AG10803 (cell line): Measurements from ENCODE around the gene CDX2.

Source experiments
- DNase-seq: peaks from one replicate; pipeline ENCODE4 v3.0.0; 2010; ENCODE audit warnings: low read depth
- H3K4me3 ChIP-seq: 2 replicates; pipeline ENCODE4 v1.5.1; 2011; ENCODE audit warnings: mild to moderate bottlenecking, low read length, control low read depth
- CTCF ChIP-seq: conservative IDR thresholded peaks from 2 replicates; pipeline ENCODE4 v1.5.1; 2011; ENCODE audit warnings: mild to moderate bottlenecking, low read length, control low read depth, inconsistent platforms

The CDX2 gene

GRCh38 chr13:27942972-27943371 is 26.1 kb downstream of the CDX2 start:
- no peak for TF ChIP-seq CTCF
- no peak overlapping the region for H3K4me3 ChIP-seq
- no peak for DNase-seq

- no peak overlapping the region for H3K4me3 ChIP-seq
- no peak for DNase-seq
- TF ChIP-seq CTCF = no peak
These were observed 35.4 kb downstream of the CDX2 start for GRCh38 chr13:27933580-27934328.

GRCh38 chr13:27933118-27933517 is 36.0 kb downstream of the CDX2 start:
- DNase-seq = no peak
- no peak for TF ChIP-seq CTCF
- H3K4me3 ChIP-seq = no peak overlapping the region

GRCh38 chr13:27929868-27930267 is 39.2 kb downstream of the CDX2 start:
- TF ChIP-seq CTCF = no peak
- no peak for DNase-seq
- H3K4me3 ChIP-seq = no peak overlapping the region

GRCh38 chr13:27928805-27929753 is 40.0 kb downstream of the CDX2 start:
- no peak overlapping the region for H3K4me3 ChIP-seq
- no peak for TF ChIP-seq CTCF

GRCh38 chr13:27928353-27928804 is 40.7 kb downstream of the CDX2 start:
- H3K4me3 ChIP-seq = no peak overlapping the region
- DNase-seq = no peak
- TF ChIP-seq CTCF = no peak

More at GRCh38 chr13:27928805-27929753, 40.0 kb downstream of the CDX2 start:
- DNase-seq = no peak
